GM12891 (cell line): Measurements from ENCODE around the gene CHST2.

ENCODE experiments used
- POLR2A ChIP-seq: IDR thresholded peaks from 2 replicates; pipeline ENCODE4 v1.6.1; 2011; ENCODE audit warnings: low read depth, low read length, control low read depth
- POLR2AphosphoS5 ChIP-seq: IDR thresholded peaks from 2 replicates; pipeline ENCODE4 v1.6.1; 2011; ENCODE audit warnings: low read depth, low read length, control low read depth
- POU2F2 ChIP-seq: IDR thresholded peaks from 2 replicates; pipeline ENCODE4 v1.6.1; 2011; ENCODE audit warnings: low read depth, mild to moderate bottlenecking, control low read depth, low read length, moderate library complexity
- SPI1 ChIP-seq: IDR thresholded peaks from 2 replicates; pipeline ENCODE4 v1.6.1; 2011; ENCODE audit warnings: low read depth, low read length, control low read depth
- TAF1 ChIP-seq: IDR thresholded peaks from 2 replicates; pipeline ENCODE4 v1.6.1; 2011; ENCODE audit warnings: low read depth, low read length, control low read depth

- no peak for TF ChIP-seq POLR2AphosphoS5
- TF ChIP-seq POLR2A, result no peak
- peak; percentile 24; the same call in 1 of the 2 replicates for TF ChIP-seq TAF1
- TF ChIP-seq SPI1, result no peak
- no peak for TF ChIP-seq POU2F2
These were observed 51.8 kb downstream of the CHST2 start for GRCh38 chr3:143171141-143171980.
